H1 (cell line): ENCODE data around the gene FOXE1. TPM values are rescaled to one million over a fixed set of nuclear protein-coding genes. Genes with fewer than 3 reads are reported as not detected.

Experiments
- BCL11A ChIP-seq, 2 experiments: IDR thresholded peaks; one replicate each; pipeline ENCODE4 v1.6.1; 2011; ENCODE audit warnings: low read depth in 2 of 2, low read length in 2 of 2, mild to moderate bottlenecking in 2 of 2
- CBX5 ChIP-seq: fragments of 300-800, 300-1000 bp; sonication (generic); IDR thresholded peaks from 2 replicates; pipeline ENCODE4 v1.7.1; 2016; ENCODE audit warnings: antibody characterized with exemption, low read length, low read depth
- CHD7 ChIP-seq: fragments of 300-600 bp; sonication (generic); IDR thresholded peaks from 2 replicates; pipeline ENCODE4 v1.7.1; 2012; ENCODE audit warnings: low read length, moderate library complexity, mild to moderate bottlenecking, inconsistent platforms; ENCODE audit not compliant: insufficient replicate concordance
- EGR1 ChIP-seq: IDR thresholded peaks from 2 replicates; pipeline ENCODE4 v1.6.1; 2011; ENCODE audit warnings: low read depth, low read length, borderline replicate concordance
- POLR2AphosphoS5 ChIP-seq: IDR thresholded peaks from 2 replicates; pipeline ENCODE4 v1.6.1; 2011; ENCODE audit warnings: low read depth, low read length
- RBBP5 ChIP-seq: IDR thresholded peaks from 2 replicates; pipeline ENCODE4 v1.7.1; 2012; ENCODE audit warnings: low read depth, mild to moderate bottlenecking, inconsistent platforms, low read length, moderate library complexity, borderline replicate concordance
- RFX5 ChIP-seq: IDR thresholded peaks from 2 replicates; pipeline ENCODE4 v1.6.1; 2011; ENCODE audit warnings: low read depth, low read length, improper control_type of control experiment, borderline replicate concordance
- TCF12 ChIP-seq: IDR thresholded peaks from 2 replicates; pipeline ENCODE4 v1.6.1; 2011; ENCODE audit warnings: low read depth, mild to moderate bottlenecking, low read length
- polyA plus RNA-seq, 7 experiments: library from polyadenylated mRNA; depleted of rRNA in 3 of 7; stranded (reverse) in 5 of 7; unstranded in 2 of 7; fragments of >200 nt in 5 of 7; fragments of 200-250 nt in 2 of 7; gene quantifications; 1 replicate in 5 of 7; 2 replicates in 1 of 7; 4 replicates in 1 of 7; pipeline versions ENCODE4 v1.2.1 to v1.2.3, GENCODE V29; 2011 to 2013; ENCODE audit warnings: missing spikeins in 2 of 7, mixed read lengths in 2 of 7
- total RNA-seq: library from RNA; stranded (reverse); fragmentation: NEBNext Ultra II Directional; extraction: Animal tissue kit (Norgen Biotek cat#: 25700); gene quantifications from 2 replicates; pipeline ENCODE4 v1.2.1, GENCODE V29; 2021

The FOXE1 gene
- total and polyA plus RNA-seq, 2 of the 8 experiments (the other 6 are each of a cell fraction or from before 2014, with no cell fraction given) = 0.03 TPM; not detected in 1

GRCh38 chr9:97903177-97903576 is 50.2 kb downstream of the FOXE1 start (continued):
- TF ChIP-seq CHD7 (no peak), RBBP5 (no peak), TCF12 (no peak), EGR1 (no peak), CBX5 (no peak), BCL11A (IDR thresholded peaks at IDR 0.05; ENCODE audit: low read depth in 2 of 2, low read length in 2 of 2) (no peak), RFX5 (no peak), POLR2AphosphoS5 (no peak)
